GM12878 (cell line): ENCODE data around the gene MPHOSPH9. TPM values are rescaled to one million over a fixed set of nuclear protein-coding genes. Genes with fewer than 3 reads are reported as not detected.

Source experiments
- ATAC-seq: fragments of 200-7000 bp; cut with Tn5 transposase; 3 replicates; pipeline ENCODE4 v1.9.1; 2020; ENCODE audit warnings: mild to moderate bottlenecking, moderate library complexity
- BruUV-seq: library from RNA; stranded (reverse); fragments of 400-500 nt; replicated peaks from 2 replicates; lab custom pipeline; 2021; lab: Mats Ljungman, UMichigan
- CTCF ChIA-PET: fragments of 300-600 bp; sonication (Branson Sonifier 250); formaldehyde crosslinking; extraction: SDS; loops from one replicate; lab custom pipeline; 2021; ENCODE audit warnings: inconsistent platforms; lab: Yijun Ruan, JAX
- POLR2A ChIA-PET: fragments of 350-600 bp; formaldehyde crosslinking; extraction: SDS; loops from one replicate; lab custom pipeline; 2021; ENCODE audit warnings: inconsistent platforms; lab: Charles Lee
- RAD21 ChIA-PET: fragments of 300-600 bp; sonication (Branson Sonifier 250); formaldehyde crosslinking; loops from one replicate; lab custom pipeline; 2023; ENCODE audit warnings: antibody characterized with exemption; ENCODE audit not compliant: unreplicated experiment; lab: Charles Lee
- SMC1A ChIA-PET: fragments of 300-600 bp; sonication (Branson Sonifier 250); formaldehyde crosslinking; loops from one replicate; lab custom pipeline; 2023; ENCODE audit not compliant: unreplicated experiment, uncharacterized antibody; lab: Charles Lee
- DNase-seq: peaks from one replicate; pipeline ENCODE4 v3.0.0-alpha.2; 2011; ENCODE audit warnings: low read depth, low spot score
- FAIRE-seq: peaks from 3 replicates; lab custom pipeline; 2011; peaks lifted over from hg19 to GRCh38; lab: Jason Lieb, UNC
- H2AFZ ChIP-seq: 2 replicates; pipeline ENCODE4 v1.6.0; 2011; ENCODE audit warnings: low read depth, low read length, control low read depth; ENCODE audit not compliant: control insufficient read depth
- H3K27ac ChIP-seq: 2 replicates; pipeline ENCODE4 v1.5.1; 2011; ENCODE audit warnings: control low read depth; ENCODE audit not compliant: control insufficient read depth, insufficient read depth
- H3K27me3 ChIP-seq, 2 experiments: replicated peaks in 1 of 2; 2 replicates each; pipeline versions ENCODE4 v1.6.0 to v1.6.1; 2011; ENCODE audit warnings: low read length in 1 of 2; ENCODE audit not compliant: control insufficient read depth in 2 of 2, insufficient read depth in 2 of 2
- H3K36me3 ChIP-seq, 2 experiments: 2 replicates each; pipeline ENCODE4 v1.5.1; 2011; ENCODE audit warnings: low read length in 1 of 2; ENCODE audit not compliant: control insufficient read depth in 2 of 2, insufficient read depth in 2 of 2
- H3K4me1 ChIP-seq: 2 replicates; pipeline ENCODE4 v1.6.1; 2011; ENCODE audit warnings: mild to moderate bottlenecking, low read length, moderate library complexity, mixed read lengths; ENCODE audit not compliant: control insufficient read depth, insufficient read depth
- H3K4me2 ChIP-seq: 2 replicates; pipeline ENCODE4 v1.6.0; 2011; ENCODE audit warnings: control low read depth; ENCODE audit not compliant: control insufficient read depth, insufficient read depth
- H3K4me3 ChIP-seq: fragments of 200-600 bp; sonication (generic); 2 replicates; pipeline ENCODE4 v1.5.1; 2016
- H3K79me2 ChIP-seq: 2 replicates; pipeline ENCODE4 v1.6.0; 2011; ENCODE audit warnings: low read length; ENCODE audit not compliant: control insufficient read depth, insufficient read depth
- H3K9ac ChIP-seq: 2 replicates; pipeline ENCODE4 v1.8.0; 2011; ENCODE audit warnings: low read length, control low read depth, mixed read lengths; ENCODE audit not compliant: control insufficient read depth, insufficient read depth
- H3K9me3 ChIP-seq: replicated peaks from 3 replicates; pipeline ENCODE4 v1.5.1; 2011; ENCODE audit warnings: mild to moderate bottlenecking, low read length; ENCODE audit not compliant: control insufficient read depth, insufficient read depth
- H4K20me1 ChIP-seq: 2 replicates; pipeline ENCODE4 v1.6.0; 2011; ENCODE audit not compliant: control insufficient read depth, insufficient read depth
- BCL11A ChIP-seq: IDR thresholded peaks from 2 replicates; pipeline ENCODE4 v1.6.1; 2011; ENCODE audit warnings: low read depth, low read length
- CREM ChIP-seq: IDR thresholded peaks from 2 replicates; pipeline ENCODE4 v1.6.1; 2014; ENCODE audit warnings: antibody characterized with exemption, low read depth
- E4F1 ChIP-seq: fragments of 450-650 bp; IDR thresholded peaks from 2 replicates; pipeline ENCODE4 v1.6.1; 2018; ENCODE audit warnings: borderline replicate concordance, mild to moderate bottlenecking; ENCODE audit not compliant: partially characterized antibody
- FOXK2 ChIP-seq: fragments of 450-650 bp; IDR thresholded peaks from 2 replicates; pipeline ENCODE4 v1.6.1; 2017; ENCODE audit warnings: mild to moderate bottlenecking, moderate library complexity
- MTA3 ChIP-seq: IDR thresholded peaks from 2 replicates; pipeline ENCODE4 v1.6.1; 2012; ENCODE audit warnings: low read length, inconsistent platforms, borderline replicate concordance
- NFYB ChIP-seq: IDR thresholded peaks from 2 replicates; pipeline ENCODE4 v1.6.1; 2011; ENCODE audit warnings: low read depth, mild to moderate bottlenecking, low read length, improper control_type of control experiment, moderate library complexity; ENCODE audit not compliant: insufficient read depth
- PAX5 ChIP-seq: IDR thresholded peaks from 2 replicates; pipeline ENCODE4 v1.6.1; 2011; ENCODE audit warnings: low read depth, low read length, borderline replicate concordance
- POLR2AphosphoS2 ChIP-seq: IDR thresholded peaks from 2 replicates; pipeline ENCODE4 v1.6.1; 2011; ENCODE audit warnings: low read depth, mild to moderate bottlenecking, low read length, improper control_type of control experiment, moderate library complexity
- RAD21 ChIP-seq: IDR thresholded peaks from 2 replicates; pipeline ENCODE4 v1.6.1; 2011; ENCODE audit warnings: mild to moderate bottlenecking, low read depth, low read length, moderate library complexity; ENCODE audit not compliant: insufficient read depth
- USF1 ChIP-seq: IDR thresholded peaks from 2 replicates; pipeline ENCODE4 v1.6.1; 2011; ENCODE audit warnings: borderline replicate concordance, low read depth, mild to moderate bottlenecking, moderate library complexity, mixed read lengths, low read length; ENCODE audit not compliant: insufficient read depth; ENCODE audit errors: extremely low read length
- USF2 ChIP-seq: IDR thresholded peaks from 2 replicates; pipeline ENCODE4 v1.6.1; 2011; ENCODE audit warnings: low read depth, low read length, improper control_type of control experiment, borderline replicate concordance
- ZNF274 ChIP-seq: IDR thresholded peaks from one replicate; pipeline ENCODE4 v1.8.0; 2011; ENCODE audit not compliant: insufficient read length, insufficient read depth
- ZNF384 ChIP-seq: IDR thresholded peaks from 2 replicates; pipeline ENCODE4 v1.6.1; 2012; ENCODE audit warnings: low read depth, mild to moderate bottlenecking, low read length, improper control_type of control experiment, borderline replicate concordance
- WGBS: methylation state at CpG from one replicate; pipeline ENCODE4 v1.1.6; 2016; ENCODE audit warnings: low lambda C conversion rate; ENCODE audit not compliant: insufficient replicate concordance, insufficient coverage; ENCODE audit errors: missing lambda C conversion rate; 5-methylcytosine and 5-hydroxymethylcytosine counted together
- in situ Hi-C: fragments of 300-500 bp; cut with MboI; formaldehyde crosslinking; loops from 9 replicates; pipeline ENCODE4 v1.14.3; 2018; ENCODE audit warnings: mixed read lengths
- intact Hi-C: fragments of 100-400 bp; cut with micrococcal nuclease; formaldehyde crosslinking; loops from one replicate; pipeline ENCODE4 v1.14.2; 2022; ENCODE audit not compliant: unreplicated experiment
- polyA plus RNA-seq, 11 experiments: library from polyadenylated mRNA; depleted of rRNA in 4 of 11; unstranded in 6 of 11; stranded (reverse) in 5 of 11; fragments of >200 nt; fragmentation: Nextera tagmentation in 4 of 11; fragmentation: Illumina TruSeq in 1 of 11; extraction: Ambion mirVana in 4 of 11; extraction: Trizol in 1 of 11; gene quantifications; 1 replicate in 1 of 11; 2 replicates in 10 of 11; pipeline versions ENCODE4 v1.2.1 to v1.2.3, GENCODE V29; 2011 to 2016; ENCODE audit warnings: inconsistent platforms in 2 of 11, missing spikeins in 2 of 11, low read depth in 1 of 11
- total RNA-seq, 4 experiments: library from RNA; depleted of rRNA in 3 of 4; stranded (reverse); fragments of >200 nt in 3 of 4; fragmentation: Illumina TruSeq in 1 of 4; extraction: Trizol in 1 of 4; gene quantifications; 2 replicates each; pipeline versions ENCODE4 v1.2.1 to v1.2.3, GENCODE V29; 2013 to 2021
- TF ChIP-seq, protein P1 (sequence below): fragments of 450-650 bp; IDR thresholded peaks from 2 replicates; pipeline ENCODE4 v1.6.1; 2017; ENCODE audit warnings: low read depth, mild to moderate bottlenecking, moderate library complexity

Gene MPHOSPH9
- total and polyA plus RNA-seq, 10 of the 15 experiments (the other 5 are each of a cell fraction or from before 2014, with no cell fraction given): 11.5 to 72.2 (median 45.7) TPM

- TF ChIP-seq USF2 (no peak), CREM (no peak), E4F1 (no peak), MTA3 (no peak), ZNF274 (no peak), ZNF384 (no peak), PAX5 (no peak)
Observed at GRCh38 chr12:123238330-123238682, 5.4 kb upstream of the MPHOSPH9 start (continued).

GRCh38 chr12:123237646-123238329, 4.8 kb upstream of the MPHOSPH9 start:
- peak; percentile 62 for DNase-seq
- peak overlapping the region; percentile 38; the same call in 1 of the 2 replicates for H3K9ac ChIP-seq
- peaks cover 61% of the 10 kb centered on the region for H3K79me2 ChIP-seq
- BruUV-seq: no TSS peak
- peak overlapping the region; percentile 43 for H3K4me3 ChIP-seq
- in situ Hi-C loops: loop anchor here (25.0 kb wide), 1 partner anchor 375 kb away; no protein-coding TSS in a partner anchor
- H3K4me2 ChIP-seq: peak overlapping the region; percentile 90
- ChIA-PET SMC1A (interaction anchor here (0.7 to 4.5 kb wide), 41 partner anchors 9 to 699 kb away, joined by 3 to 24 read pairs (median 4); partner anchors contain the start of gene ABCB9), CTCF (interaction anchor here (0.5 to 5.1 kb wide), 58 partner anchors 10 to 608 kb away, joined by 3 to 72 read pairs (median 4); partner anchors contain the start of genes ABCB9, ARL6IP4 and OGFOD2), RAD21 (interaction anchor here (0.6 to 4.5 kb wide), 38 partner anchors 9 to 444 kb away, joined by 3 to 50 read pairs (median 4); partner anchors contain the start of genes ARL6IP4, KMT5A, OGFOD2 and VPS37B), POLR2A (interaction anchor here (0.6 to 1.7 kb wide), 11 partner anchors 9 to 740 kb away, joined by 3 to 6 read pairs (median 3); no protein-coding TSS in a partner anchor)
- peaks cover 0 to 6% of the 10 kb centered on the region in 2 experiments; a peak in 2 of 4 replicates for H3K36me3 ChIP-seq
- no peaks in the 10 kb centered on the region for H3K27me3 ChIP-seq
- intact Hi-C loops: loop anchor here (1.0 to 10.0 kb wide), 3 partner anchors 194 to 363 kb away; partner anchors contain the start of gene OGFOD2
- peak; percentile 36 for ATAC-seq
- H3K4me1 ChIP-seq: peaks cover 39% of the 10 kb centered on the region
- H2AFZ ChIP-seq: no peak overlapping the region
- WGBS: under 1% methylated on average over 6 of the region's 6 CpGs
- FAIRE-seq: peak; percentile 73
- no peaks in the 10 kb centered on the region for H3K9me3 ChIP-seq
- peak overlapping the region; percentile 77 for H3K27ac ChIP-seq
- H4K20me1 ChIP-seq: no peaks in the 10 kb centered on the region
- TF ChIP-seq BCL11A (no peak), POLR2AphosphoS2 (no peak), NFYB (no peak), FOXK2 (no peak), USF1 (no peak), RAD21 (peak; percentile 83)
- TF ChIP-seq, protein P1, sequence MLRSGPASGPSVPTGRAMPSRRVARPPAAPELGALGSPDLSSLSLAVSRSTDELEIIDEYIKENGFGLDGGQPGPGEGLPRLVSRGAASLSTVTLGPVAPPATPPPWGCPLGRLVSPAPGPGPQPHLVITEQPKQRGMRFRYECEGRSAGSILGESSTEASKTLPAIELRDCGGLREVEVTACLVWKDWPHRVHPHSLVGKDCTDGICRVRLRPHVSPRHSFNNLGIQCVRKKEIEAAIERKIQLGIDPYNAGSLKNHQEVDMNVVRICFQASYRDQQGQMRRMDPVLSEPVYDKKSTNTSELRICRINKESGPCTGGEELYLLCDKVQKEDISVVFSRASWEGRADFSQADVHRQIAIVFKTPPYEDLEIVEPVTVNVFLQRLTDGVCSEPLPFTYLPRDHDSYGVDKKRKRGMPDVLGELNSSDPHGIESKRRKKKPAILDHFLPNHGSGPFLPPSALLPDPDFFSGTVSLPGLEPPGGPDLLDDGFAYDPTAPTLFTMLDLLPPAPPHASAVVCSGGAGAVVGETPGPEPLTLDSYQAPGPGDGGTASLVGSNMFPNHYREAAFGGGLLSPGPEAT: no peak
